A549 (cell line): Measurements from ENCODE around the gene CINP. TPM values are rescaled to one million over a fixed set of nuclear protein-coding genes. Genes with fewer than 3 reads are reported as not detected.

ENCODE experiments used
- ATAC-seq, 2 experiments: fragments of 200-7000 bp in 1 of 2; fragments of >200 bp in 1 of 2; cut with Nextera tagmentation in 1 of 2; cut with Tn5 transposase in 1 of 2; 3 replicates each; pipeline versions ENCODE4 v1.8.0 to v1.9.1; 2018 to 2020; ENCODE audit warnings: mild to moderate bottlenecking in 1 of 2, moderate library complexity in 1 of 2
- CTCF ChIA-PET: fragments of 300-600 bp; sonication (Branson Sonifier 250); formaldehyde crosslinking; extraction: SDS; loops from one replicate; lab custom pipeline; 2021; ENCODE audit warnings: antibody characterized with exemption, inconsistent platforms; lab: Yijun Ruan, JAX
- POLR2A ChIA-PET: fragments of 350-600 bp; formaldehyde crosslinking; extraction: SDS; loops from one replicate; lab custom pipeline; 2021; ENCODE audit warnings: antibody characterized with exemption, inconsistent platforms; lab: Yijun Ruan, JAX
- DNase-seq, 2 experiments: peaks; one replicate each; pipeline versions ENCODE4 v3.0.0 to v3.0.0-alpha.2; 2011 to 2016; ENCODE audit warnings: low read depth in 1 of 2, low spot score in 1 of 2
- FAIRE-seq: peaks from 2 replicates; lab custom pipeline; 2011; peaks lifted over from hg19 to GRCh38; lab: Jason Lieb, UNC
- H3K27ac ChIP-seq, 2 experiments: fragments of >200 bp; sonication (Bioruptor Twin); formaldehyde crosslinking; 3 replicates each; pipeline ENCODE4 v1.5.1; 2016 to 2017
- H3K4me1 ChIP-seq: fragments of >200 bp; sonication (Bioruptor Twin); formaldehyde crosslinking; 3 replicates; pipeline ENCODE4 v1.6.1; 2016
- H3K4me2 ChIP-seq: fragments of >200 bp; sonication (Bioruptor Twin); formaldehyde crosslinking; 3 replicates; pipeline ENCODE4 v1.6.1; 2016
- H3K4me3 ChIP-seq: fragments of >200 bp; sonication (Bioruptor Twin); formaldehyde crosslinking; 3 replicates; pipeline ENCODE4 v1.5.1; 2016
- H3K9me3 ChIP-seq: fragments of >200 bp; sonication (Bioruptor Twin); formaldehyde crosslinking; 3 replicates; pipeline ENCODE4 v1.6.1; 2016
- CHD2 ChIP-seq: fragments of 150-350 bp; IDR thresholded peaks from 2 replicates; pipeline ENCODE4 v1.6.1; 2014; ENCODE audit warnings: low read length; ENCODE audit not compliant: partially characterized antibody
- EHF ChIP-seq: fragments of 250-450 bp; sonication (Bioruptor Pico); IDR thresholded peaks from 2 replicates; pipeline ENCODE4 v1.5.0; 2020; ENCODE audit warnings: mild to moderate bottlenecking
- FOSB ChIP-seq: fragments of 250-450 bp; sonication (Bioruptor Pico); IDR thresholded peaks from 2 replicates; pipeline ENCODE4 v1.5.0; 2020; ENCODE audit warnings: mild to moderate bottlenecking, moderate library complexity
- FOSL2 ChIP-seq, 2 experiments: fragments of 450-650 bp in 1 of 2; fragments of >200 bp in 1 of 2; sonication (Bioruptor Twin) in 1 of 2; formaldehyde crosslinking; IDR thresholded peaks; 2 replicates each; pipeline versions ENCODE4 v1.5.0 to v1.6.1; 2016 to 2020; ENCODE audit warnings: mild to moderate bottlenecking in 1 of 2, moderate library complexity in 1 of 2
- FOXS1 ChIP-seq: fragments of 250-450 bp; sonication (Bioruptor Pico); IDR thresholded peaks from 2 replicates; pipeline ENCODE4 v1.5.0; 2020; ENCODE audit warnings: mild to moderate bottlenecking, moderate library complexity
- GATA3 ChIP-seq: IDR thresholded peaks from 2 replicates; pipeline ENCODE4 v1.6.1; 2012; ENCODE audit warnings: borderline replicate concordance
- HOXB13 ChIP-seq: fragments of 250-450 bp; sonication (Bioruptor Pico); IDR thresholded peaks from 2 replicates; pipeline ENCODE4 v1.5.0; 2020; ENCODE audit warnings: low read depth, mild to moderate bottlenecking, moderate library complexity
- JUNB ChIP-seq: fragments of >200 bp; sonication (Bioruptor Twin); formaldehyde crosslinking; IDR thresholded peaks from 2 replicates; pipeline ENCODE4 v1.6.1; 2016
- KDM1A ChIP-seq: fragments of 200-600 bp; sonication (generic); IDR thresholded peaks from 2 replicates; pipeline ENCODE4 v1.6.1; 2016; ENCODE audit warnings: low read depth, mild to moderate bottlenecking
- MAFK ChIP-seq: fragments of 450-650 bp; IDR thresholded peaks from 2 replicates; pipeline ENCODE4 v1.6.1; 2014; ENCODE audit not compliant: partially characterized antibody
- MAZ ChIP-seq: fragments of 150-350 bp; IDR thresholded peaks from 2 replicates; pipeline ENCODE4 v1.6.1; 2014; ENCODE audit warnings: antibody characterized with exemption, low read depth, low read length, borderline replicate concordance
- MYC ChIP-seq: IDR thresholded peaks from 2 replicates; pipeline ENCODE4 v1.6.1; 2012; ENCODE audit warnings: mild to moderate bottlenecking, inconsistent platforms, low read length, improper control_type of control experiment, borderline replicate concordance
- NFE2L2 ChIP-seq: fragments of 150-350 bp; conservative IDR thresholded peaks from 2 replicates; pipeline ENCODE4 v1.6.1; 2014; ENCODE audit warnings: low read length
- POLR2AphosphoS2 ChIP-seq: conservative IDR thresholded peaks from 2 replicates; pipeline ENCODE4 v1.6.1; 2012; ENCODE audit warnings: low read length, improper control_type of control experiment, inconsistent platforms
- RCOR1 ChIP-seq: fragments of 150-350 bp; IDR thresholded peaks from 2 replicates; pipeline ENCODE4 v1.6.1; 2014; ENCODE audit warnings: antibody characterized with exemption, low read length, low read depth
- RFX5 ChIP-seq: fragments of 450-650 bp; IDR thresholded peaks from 2 replicates; pipeline ENCODE4 v1.7.1; 2014; ENCODE audit warnings: antibody characterized with exemption, mild to moderate bottlenecking, moderate library complexity
- RNF2 ChIP-seq: fragments of 200-600 bp; sonication (generic); IDR thresholded peaks from 2 replicates; pipeline ENCODE4 v1.6.1; 2016; ENCODE audit warnings: low read depth, mild to moderate bottlenecking, antibody characterized with exemption, moderate library complexity, borderline replicate concordance
- SMC3 ChIP-seq: fragments of >200 bp; sonication (Bioruptor Twin); formaldehyde crosslinking; IDR thresholded peaks from 3 replicates; pipeline ENCODE4 v1.6.1; 2018; ENCODE audit warnings: inconsistent platforms
- TFCP2L1 ChIP-seq: fragments of 250-450 bp; sonication (Bioruptor Pico); IDR thresholded peaks from 2 replicates; pipeline ENCODE4 v1.5.0; 2021; ENCODE audit warnings: mild to moderate bottlenecking
- TP53 ChIP-seq: fragments of 250-450 bp; sonication (Bioruptor Pico); IDR thresholded peaks from 2 replicates; pipeline ENCODE4 v1.5.0; 2021; ENCODE audit warnings: mild to moderate bottlenecking, moderate library complexity
- ZC3H11A ChIP-seq: fragments of 450-650 bp; IDR thresholded peaks from 2 replicates; pipeline ENCODE4 v1.6.1; 2014; ENCODE audit warnings: antibody characterized with exemption, mild to moderate bottlenecking
- ZFP36 ChIP-seq: fragments of 450-650 bp; IDR thresholded peaks from 2 replicates; pipeline ENCODE4 v1.6.1; 2014; ENCODE audit warnings: borderline replicate concordance; ENCODE audit not compliant: partially characterized antibody
- ZSCAN20 ChIP-seq: fragments of 250-450 bp; sonication (Bioruptor Pico); IDR thresholded peaks from 2 replicates; pipeline ENCODE4 v1.8.0; 2022; ENCODE audit warnings: mild to moderate bottlenecking, moderate library complexity
- WGBS: methylation state at CpG from one replicate; pipeline ENCODE4 v1.1.6; 2017; ENCODE audit errors: missing lambda C conversion rate; 5-methylcytosine and 5-hydroxymethylcytosine counted together
- polyA plus RNA-seq, 4 experiments: library from polyadenylated mRNA; depleted of rRNA in 3 of 4; stranded (reverse); fragments of >200 nt; fragmentation: RNase III in 1 of 4; extraction: RNeasy Plus Mini Kit Qiagen cat#74134 plus additional on column Dnase treatment in 1 of 4; gene quantifications; 2 replicates in 3 of 4; 3 replicates in 1 of 4; pipeline ENCODE4 v1.2.3, GENCODE V29; 2011 to 2017
- TF ChIP-seq, protein P1 (sequence below): fragments of 250-450 bp; sonication (Bioruptor Pico); IDR thresholded peaks from 2 replicates; pipeline ENCODE4 v1.5.0; 2020; ENCODE audit warnings: low read depth, mild to moderate bottlenecking, moderate library complexity
- TF ChIP-seq, protein P2 (sequence below): fragments of 150-350 bp; IDR thresholded peaks from 2 replicates; pipeline ENCODE4 v1.6.1; 2014; ENCODE audit warnings: low read depth, mild to moderate bottlenecking, low read length
- TF ChIP-seq, protein P3 (sequence below): IDR thresholded peaks from 2 replicates; pipeline ENCODE4 v1.6.1; 2012
- TF ChIP-seq, protein P4 (sequence below): fragments of >200 bp; sonication (Bioruptor Twin); formaldehyde crosslinking; IDR thresholded peaks from 2 replicates; pipeline ENCODE4 v1.6.1; 2016
- TF ChIP-seq, protein P5 (sequence below): fragments of >200 bp; sonication (Bioruptor Twin); formaldehyde crosslinking; IDR thresholded peaks from 3 replicates; pipeline ENCODE4 v1.6.1; 2016

Gene CINP
- polyA plus RNA-seq, 2 of the 4 experiments (the other 2 are of a cell fraction) = 59.9 to 74.6 TPM

- ChIA-PET CTCF (interaction anchor here (0.6 to 10.7 kb wide), 2 partner anchors 15 to 1737 kb away, joined by 3 to 100 read pairs; partner anchors contain the start of gene ZNF839), POLR2A (no interaction called here)
- Histone ChIP-seq H3K4me2 (no peak overlapping the region), H3K27ac (no peak overlapping the region), H3K9me3 (no peaks in the 10 kb centered on the region), H3K4me1 (no peaks in the 10 kb centered on the region), H3K4me3 (no peak overlapping the region)
- FAIRE-seq = no peak
- DNase-seq = no peak
- TF ChIP-seq SMC3 (no peak), MAZ (no peak), KDM1A (no peak), POLR2AphosphoS2 (no peak), GATA3 (no peak), FOSB (no peak), TP53 (CRISPR knock-in tag) (no peak), NFE2L2 (no peak), MAFK (no peak), RNF2 (no peak), ZC3H11A (no peak), HOXB13 (CRISPR knock-in tag) (no peak), FOXS1 (CRISPR knock-in tag) (no peak)
- TF ChIP-seq, protein P1, sequence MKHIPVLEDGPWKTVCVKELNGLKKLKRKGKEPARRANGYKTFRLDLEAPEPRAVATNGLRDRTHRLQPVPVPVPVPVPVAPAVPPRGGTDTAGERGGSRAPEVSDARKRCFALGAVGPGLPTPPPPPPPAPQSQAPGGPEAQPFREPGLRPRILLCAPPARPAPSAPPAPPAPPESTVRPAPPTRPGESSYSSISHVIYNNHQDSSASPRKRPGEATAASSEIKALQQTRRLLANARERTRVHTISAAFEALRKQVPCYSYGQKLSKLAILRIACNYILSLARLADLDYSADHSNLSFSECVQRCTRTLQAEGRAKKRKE (CRISPR knock-in tag) = no peak
- TF ChIP-seq, protein P2, sequence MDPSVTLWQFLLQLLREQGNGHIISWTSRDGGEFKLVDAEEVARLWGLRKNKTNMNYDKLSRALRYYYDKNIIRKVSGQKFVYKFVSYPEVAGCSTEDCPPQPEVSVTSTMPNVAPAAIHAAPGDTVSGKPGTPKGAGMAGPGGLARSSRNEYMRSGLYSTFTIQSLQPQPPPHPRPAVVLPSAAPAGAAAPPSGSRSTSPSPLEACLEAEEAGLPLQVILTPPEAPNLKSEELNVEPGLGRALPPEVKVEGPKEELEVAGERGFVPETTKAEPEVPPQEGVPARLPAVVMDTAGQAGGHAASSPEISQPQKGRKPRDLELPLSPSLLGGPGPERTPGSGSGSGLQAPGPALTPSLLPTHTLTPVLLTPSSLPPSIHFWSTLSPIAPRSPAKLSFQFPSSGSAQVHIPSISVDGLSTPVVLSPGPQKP = no peak
- TF ChIP-seq, protein P3, sequence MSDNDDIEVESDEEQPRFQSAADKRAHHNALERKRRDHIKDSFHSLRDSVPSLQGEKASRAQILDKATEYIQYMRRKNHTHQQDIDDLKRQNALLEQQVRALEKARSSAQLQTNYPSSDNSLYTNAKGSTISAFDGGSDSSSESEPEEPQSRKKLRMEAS = no peak
- WGBS = 94% methylated on average over 7 of the region's 7 CpGs
- no peak for ATAC-seq
Observed at GRCh38 chr14:102335163-102335562, 27.5 kb downstream of the CINP start.

DNA sequence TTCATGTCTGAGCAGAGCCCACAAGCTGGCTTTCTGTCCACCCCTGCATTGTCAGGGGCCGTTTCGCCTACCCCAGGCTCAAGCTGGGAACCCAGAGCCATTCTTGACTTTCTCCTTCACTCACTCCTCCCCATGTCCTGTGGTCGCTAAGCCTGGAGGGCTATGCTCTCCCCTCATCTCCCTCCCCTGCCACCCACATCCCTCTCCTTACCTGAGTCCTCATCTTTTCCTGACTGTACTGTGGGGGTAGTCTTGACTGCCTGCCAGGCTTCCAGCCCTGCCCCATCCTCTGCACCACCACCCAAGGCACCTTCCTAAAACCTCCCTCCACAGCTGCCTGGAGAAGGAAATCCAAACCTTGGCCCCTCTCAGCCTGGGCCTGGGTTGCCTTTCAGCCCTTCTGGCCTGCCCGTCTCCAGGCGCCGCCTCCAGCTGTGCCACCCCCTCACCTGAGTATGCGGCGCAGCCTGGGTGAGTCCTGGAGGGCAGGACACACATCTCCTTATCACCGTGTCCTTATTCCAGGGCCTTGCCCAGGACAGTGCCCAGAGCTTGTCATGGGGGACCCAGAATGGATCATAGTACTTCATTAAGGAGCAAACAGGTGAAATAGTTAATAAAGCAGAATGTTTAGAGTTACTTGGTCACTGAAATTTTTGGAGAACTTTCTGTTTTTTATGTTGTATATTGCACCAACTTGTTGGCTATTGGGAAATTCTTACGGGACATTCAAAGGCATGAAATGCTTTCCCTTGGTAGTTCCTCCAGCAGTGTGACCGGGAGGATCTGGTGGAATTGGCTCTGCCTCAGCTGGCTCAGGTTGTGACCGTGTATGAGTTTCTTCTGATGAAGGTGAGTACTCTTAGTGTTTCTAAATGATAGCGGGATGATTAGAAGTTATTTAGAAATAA lies 28.6 kb downstream of the CINP start:
- Histone ChIP-seq H3K4me2 (no peak overlapping the region), H3K4me1 (no peaks in the 10 kb centered on the region), H3K4me3 (no peak overlapping the region), H3K27ac (no peak overlapping the region), H3K9me3 (no peaks in the 10 kb centered on the region)
- ATAC-seq (no peak), FAIRE-seq (no peak), DNase-seq (no peak)
- no peak for TF ChIP-seq JUNB
- TF ChIP-seq, protein P4, sequence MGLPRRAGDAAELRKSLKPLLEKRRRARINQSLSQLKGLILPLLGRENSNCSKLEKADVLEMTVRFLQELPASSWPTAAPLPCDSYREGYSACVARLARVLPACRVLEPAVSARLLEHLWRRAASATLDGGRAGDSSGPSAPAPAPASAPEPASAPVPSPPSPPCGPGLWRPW = no peak
- no peak for TF ChIP-seq ZSCAN20 (CRISPR knock-in tag)
- no peak for TF ChIP-seq RCOR1
- TF ChIP-seq MYC = no peak
- TF ChIP-seq TFCP2L1 (CRISPR knock-in tag) = no peak
- TF ChIP-seq ZFP36 = no peak
- no peak for TF ChIP-seq FOXS1 (CRISPR knock-in tag)
- TF ChIP-seq RFX5 = no peak
- TF ChIP-seq CHD2 = no peak
- no peak for TF ChIP-seq EHF (CRISPR knock-in tag)
- TF ChIP-seq FOSB = no peak
- TF ChIP-seq FOSL2 (IDR thresholded peaks at IDR 0.05) = no peak
- no peak for TF ChIP-seq FOSL2 (CRISPR knock-in tag; IDR thresholded peaks at IDR 0.05)
- TF ChIP-seq, protein P3 = no peak
- TF ChIP-seq POLR2AphosphoS2 = no peak
- TF ChIP-seq, protein P5, sequence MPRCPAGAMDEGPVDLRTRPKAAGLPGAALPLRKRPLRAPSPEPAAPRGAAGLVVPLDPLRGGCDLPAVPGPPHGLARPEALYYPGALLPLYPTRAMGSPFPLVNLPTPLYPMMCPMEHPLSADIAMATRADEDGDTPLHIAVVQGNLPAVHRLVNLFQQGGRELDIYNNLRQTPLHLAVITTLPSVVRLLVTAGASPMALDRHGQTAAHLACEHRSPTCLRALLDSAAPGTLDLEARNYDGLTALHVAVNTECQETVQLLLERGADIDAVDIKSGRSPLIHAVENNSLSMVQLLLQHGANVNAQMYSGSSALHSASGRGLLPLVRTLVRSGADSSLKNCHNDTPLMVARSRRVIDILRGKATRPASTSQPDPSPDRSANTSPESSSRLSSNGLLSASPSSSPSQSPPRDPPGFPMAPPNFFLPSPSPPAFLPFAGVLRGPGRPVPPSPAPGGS = no peak
- TF ChIP-seq MAFK = no peak
- TF ChIP-seq GATA3 = no peak
- WGBS = 93% methylated on average over 13 of the region's 13 CpGs
- ChIA-PET CTCF (interaction anchor here (0.6 to 10.7 kb wide), 3 partner anchors 14 to 1738 kb away, joined by 3 to 100 read pairs (median 4); partner anchors contain the start of gene ZNF839), POLR2A (interaction anchor here (1.1 kb wide), 1 partner anchor 29 kb away, joined by 3 read pairs; the partner anchor contains the start of genes CINP and TECPR2)
